Measurements from ENCODE around the gene TRIM14.

Gene TRIM14

GRCh38 chr9:98161851-98162250, 42.8 kb upstream of the TRIM14 start:
- H3K4me3 ChIP-seq (ENCODE audit: low read depth, low read length) = no peak overlapping the region
- H3K27ac ChIP-seq = no peak overlapping the region

GRCh38 chr9:98159790-98160189, 40.8 kb upstream of the TRIM14 start:
- H3K27ac ChIP-seq = no peak overlapping the region
- H3K4me2 ChIP-seq (ENCODE audit: low read length) = no peak overlapping the region
- H3K36me3 ChIP-seq (ENCODE audit: control insufficient read depth, insufficient read depth, low read length) = no peaks in the 10 kb centered on the region
- H3K4me3 ChIP-seq (ENCODE audit: low read depth, low read length) = no peak overlapping the region
- no peak for TF ChIP-seq CTCF (IDR thresholded peaks at IDR 0.05)
- H3K9ac ChIP-seq = no peak overlapping the region
- H3K4me1 ChIP-seq = no peaks in the 10 kb centered on the region
- no peak overlapping the region for H2AFZ ChIP-seq
- no peaks in the 10 kb centered on the region for H3K79me2 ChIP-seq
- no peaks in the 10 kb centered on the region for H3K9me3 ChIP-seq (ENCODE audit: control insufficient read depth, low read length)
- H3K27me3 ChIP-seq (ENCODE audit: control insufficient read depth, insufficient read depth, low read length) = no peaks in the 10 kb centered on the region

More at GRCh38 chr9:98161851-98162250, 42.8 kb upstream of the TRIM14 start:
- Histone ChIP-seq H3K4me1 (no peaks in the 10 kb centered on the region), H3K9me3 (ENCODE audit: control insufficient read depth, low read length) (no peaks in the 10 kb centered on the region), H3K27me3 (ENCODE audit: control insufficient read depth, insufficient read depth, low read length) (no peaks in the 10 kb centered on the region), H2AFZ (no peak overlapping the region), H3K79me2 (no peaks in the 10 kb centered on the region), H3K36me3 (ENCODE audit: control insufficient read depth, insufficient read depth, low read length) (no peaks in the 10 kb centered on the region), H3K4me2 (ENCODE audit: low read length) (no peak overlapping the region), H3K9ac (no peak overlapping the region)
- TF ChIP-seq CTCF (IDR thresholded peaks at IDR 0.05) = no peak

GRCh38 chr9:98159301-98159700, 40.3 kb upstream of the TRIM14 start:
- Histone ChIP-seq H3K4me1 (no peaks in the 10 kb centered on the region), H3K36me3 (ENCODE audit: control insufficient read depth, insufficient read depth, low read length) (no peaks in the 10 kb centered on the region), H3K4me2 (ENCODE audit: low read length) (no peak overlapping the region), H3K27me3 (ENCODE audit: control insufficient read depth, insufficient read depth, low read length) (no peaks in the 10 kb centered on the region), H3K9me3 (ENCODE audit: control insufficient read depth, low read length) (no peaks in the 10 kb centered on the region), H3K9ac (no peak overlapping the region), H3K79me2 (no peaks in the 10 kb centered on the region), H3K4me3 (ENCODE audit: low read depth, low read length) (no peak overlapping the region), H3K27ac (no peak overlapping the region), H2AFZ (no peak overlapping the region)
- TF ChIP-seq CTCF (IDR thresholded peaks at IDR 0.05) = no peak

GRCh38 chr9:98158071-98158831, 39.2 kb upstream of the TRIM14 start:
- Histone ChIP-seq H3K9me3 (ENCODE audit: control insufficient read depth, low read length) (no peaks in the 10 kb centered on the region), H3K4me2 (ENCODE audit: low read length) (no peak overlapping the region), H2AFZ (no peak overlapping the region), H3K36me3 (ENCODE audit: control insufficient read depth, insufficient read depth, low read length) (no peaks in the 10 kb centered on the region), H3K4me3 (ENCODE audit: low read depth, low read length) (no peak overlapping the region), H3K27me3 (ENCODE audit: control insufficient read depth, insufficient read depth, low read length) (no peaks in the 10 kb centered on the region), H3K79me2 (no peaks in the 10 kb centered on the region), H3K9ac (no peak overlapping the region), H3K4me1 (no peaks in the 10 kb centered on the region), H3K27ac (no peak overlapping the region)
- TF ChIP-seq CTCF (IDR thresholded peaks at IDR 0.05) = no peak

- H3K4me2 ChIP-seq (ENCODE audit: low read length) = no peak overlapping the region
Measured at GRCh38 chr9:98157372-98157771, 38.4 kb upstream of the TRIM14 start.

More at GRCh38 chr9:98157372-98157771, 38.4 kb upstream of the TRIM14 start:
- no peaks in the 10 kb centered on the region for H3K9me3 ChIP-seq (ENCODE audit: control insufficient read depth, low read length)
- H2AFZ ChIP-seq = no peak overlapping the region
- H3K4me3 ChIP-seq (ENCODE audit: low read depth, low read length) = no peak overlapping the region
- H3K27me3 ChIP-seq (ENCODE audit: control insufficient read depth, insufficient read depth, low read length) = no peaks in the 10 kb centered on the region
- no peaks in the 10 kb centered on the region for H3K79me2 ChIP-seq
- TF ChIP-seq CTCF (IDR thresholded peaks at IDR 0.05) = no peak
- no peaks in the 10 kb centered on the region for H3K4me1 ChIP-seq
- no peaks in the 10 kb centered on the region for H3K36me3 ChIP-seq (ENCODE audit: control insufficient read depth, insufficient read depth, low read length)
- H3K27ac ChIP-seq = no peak overlapping the region
- no peak overlapping the region for H3K9ac ChIP-seq

Measured in parathyroid adenoma (tissue), 2 donors.